NOMO-1 treated with DMSO at 0.1 percent for 48 hours (cell line): ENCODE results near the gene KRT3.

Source experiments
- DNase-seq: peaks from one replicate; lab custom pipeline; 2025; ENCODE audit not compliant: unreplicated experiment; lab: John Stamatoyannopoulos, UW

The KRT3 gene

GRCh38 chr12:52814710-52815155 is 18.8 kb upstream of the KRT3 start:
- DNase-seq, result no peak

GRCh38 chr12:52813885-52814709 is 18.2 kb upstream of the KRT3 start, which contains the start of gene KRT4:
Gene KRT4 (minus strand): TSS chr12:52814116. CDS start chr12:52814058, 58 bp downstream.
- no peak for DNase-seq

GRCh38 chr12:52813203-52813819 is 17.4 kb upstream of the KRT3 start:
- DNase-seq, result no peak

- no peak for DNase-seq
Measured at GRCh38 chr12:52812749-52813148, 16.8 kb upstream of the KRT3 start.

- DNase-seq, result no peak
Measured at GRCh38 chr12:52812073-52812400, 16.1 kb upstream of the KRT3 start.

GRCh38 chr12:52811191-52812072 is 15.5 kb upstream of the KRT3 start:
- no peak for DNase-seq

GRCh38 chr12:52810554-52810953 is 14.6 kb upstream of the KRT3 start:
- no peak for DNase-seq

- DNase-seq, result no peak
Measured at GRCh38 chr12:52809166-52809565, 13.2 kb upstream of the KRT3 start.

- DNase-seq, result no peak
Measured at GRCh38 chr12:52808573-52809160, 12.8 kb upstream of the KRT3 start.

GRCh38 chr12:52807544-52808470 is 11.9 kb upstream of the KRT3 start:
- DNase-seq, result no peak

GRCh38 chr12:52806821-52807543 is 11.1 kb upstream of the KRT3 start:
- no peak for DNase-seq

- no peak for DNase-seq
Measured at GRCh38 chr12:52806169-52806811, 10.4 kb upstream of the KRT3 start.

- no peak for DNase-seq
Measured at GRCh38 chr12:52805739-52806138, 9.8 kb upstream of the KRT3 start.

GRCh38 chr12:52805000-52805399 is 9.1 kb upstream of the KRT3 start:
- no peak for DNase-seq

- no peak for DNase-seq
Measured at GRCh38 chr12:52802442-52802841, 6.5 kb upstream of the KRT3 start.

- DNase-seq, result no peak
Measured at GRCh38 chr12:52801773-52802172, 5.9 kb upstream of the KRT3 start.

GRCh38 chr12:52800259-52800917 is 4.5 kb upstream of the KRT3 start:
- no peak for DNase-seq

GRCh38 chr12:52799505-52800211 is 3.7 kb upstream of the KRT3 start:
- DNase-seq, result no peak
